ENCODE results near the gene SMOC1. TPM values are rescaled to one million over a fixed set of nuclear protein-coding genes. Genes with fewer than 3 reads are reported as not detected.

SMOC1 gene
- total RNA-seq, 1 experiment from 2014 or later, result 0.46 TPM

- no peak for TF ChIP-seq CTCF (IDR thresholded peaks at IDR 0.05)
- no peak for TF ChIP-seq TCF7L2 (IDR thresholded peaks at IDR 0.05; ENCODE audit: low read depth, low read length)
- no peak for TF ChIP-seq SIN3A (IDR thresholded peaks at IDR 0.05; ENCODE audit: borderline replicate concordance, insufficient read depth, low read depth, low read length)
- TF ChIP-seq REST (IDR thresholded peaks at IDR 0.05; ENCODE audit: insufficient read depth in 1 of 2, low read depth in 2 of 2, low read length in 1 of 2), result no peak
- no peak for TF ChIP-seq POLR2AphosphoS5 (IDR thresholded peaks at IDR 0.05; ENCODE audit: low read depth, low read length)
- Histone ChIP-seq H3K36me3 (ENCODE audit: control insufficient read depth, insufficient read depth, low read length) (no peaks in the 10 kb centered on the region), H3K27ac (ENCODE audit: low read length) (no peak overlapping the region), H3K4me3 (ENCODE audit: low read depth in 2 of 2, low read length in 2 of 2) (no peak overlapping the region), H3K9me3 (ENCODE audit: control insufficient read depth, insufficient read depth, low read depth, low read length) (no peaks in the 10 kb centered on the region), H3K27me3 (ENCODE audit: control insufficient read depth, insufficient read depth, low read length) (peaks cover 2% of the 10 kb centered on the region; the same call in 1 of the 2 replicates), H3K4me1 (ENCODE audit: control insufficient read depth, insufficient read depth, low read length) (no peaks in the 10 kb centered on the region)
- ChIA-PET CTCF (no interaction called here), POLR2A (no interaction called here)
- intact Hi-C loops (cut with micrococcal nuclease; ENCODE audit: unreplicated experiment), result no loop called here
- no peak for DNase-seq (ENCODE audit: low read depth, low spot score)
- no TSS peak for BruUV-seq (replicated peaks)
- in situ Hi-C loops (cut with HindIII; ENCODE audit: low pct_unique_long_range_greater_than_20kb, low sequenced_read_pairs), result no loop called here
- no peak for ATAC-seq
Measured at GRCh38 chr14:70018230-70018629, 139.0 kb downstream of the SMOC1 start.

- no peak for DNase-seq (ENCODE audit: low read depth, low spot score)
- ChIA-PET CTCF (no interaction called here), POLR2A (no interaction called here)
- Histone ChIP-seq H3K36me3 (ENCODE audit: control insufficient read depth, insufficient read depth, low read length) (no peaks in the 10 kb centered on the region), H3K27me3 (ENCODE audit: control insufficient read depth, insufficient read depth, low read length) (peaks cover 2% of the 10 kb centered on the region; the same call in 1 of the 2 replicates), H3K4me1 (ENCODE audit: control insufficient read depth, insufficient read depth, low read length) (no peaks in the 10 kb centered on the region), H3K4me3 (ENCODE audit: low read depth in 2 of 2, low read length in 2 of 2) (no peak overlapping the region), H3K9me3 (ENCODE audit: control insufficient read depth, insufficient read depth, low read depth, low read length) (no peaks in the 10 kb centered on the region), H3K27ac (ENCODE audit: low read length) (no peak overlapping the region)
- BruUV-seq (replicated peaks), result no TSS peak
- ATAC-seq, result no peak
- TF ChIP-seq SIN3A (IDR thresholded peaks at IDR 0.05; ENCODE audit: borderline replicate concordance, insufficient read depth, low read depth, low read length), result no peak
- no peak for TF ChIP-seq POLR2AphosphoS5 (IDR thresholded peaks at IDR 0.05; ENCODE audit: low read depth, low read length)
- no peak for TF ChIP-seq REST (IDR thresholded peaks at IDR 0.05; ENCODE audit: insufficient read depth in 1 of 2, low read depth in 2 of 2, low read length in 1 of 2)
- no peak for TF ChIP-seq CTCF (IDR thresholded peaks at IDR 0.05)
- TF ChIP-seq TCF7L2 (IDR thresholded peaks at IDR 0.05; ENCODE audit: low read depth, low read length), result no peak
- in situ Hi-C loops (cut with HindIII; ENCODE audit: low pct_unique_long_range_greater_than_20kb, low sequenced_read_pairs) (no loop called here), intact Hi-C loops (cut with micrococcal nuclease; ENCODE audit: unreplicated experiment) (no loop called here)
Measured at GRCh38 chr14:70018713-70019211, 139.5 kb downstream of the SMOC1 start.

Data from Panc1 (cell line).